ENCODE data around the gene CORO1C.

The CORO1C gene

GRCh38 chr12:108724890-108725151 is 6.5 kb downstream of the CORO1C start:
- no peak for DNase-seq (ENCODE audit: low read depth in 2 of 2)

GRCh38 chr12:108724054-108724889 is 7.0 kb downstream of the CORO1C start:
- DNase-seq (ENCODE audit: low read depth in 2 of 2): no peak

GRCh38 chr12:108722992-108723766 is 8.1 kb downstream of the CORO1C start:
- no peak for DNase-seq (ENCODE audit: low read depth in 2 of 2)

- DNase-seq (ENCODE audit: low read depth in 2 of 2): no peak
These were observed 8.9 kb downstream of the CORO1C start for GRCh38 chr12:108722463-108722862.

- no peak for DNase-seq (ENCODE audit: low read depth in 2 of 2)
These were observed 9.5 kb downstream of the CORO1C start for GRCh38 chr12:108721824-108722223.

- no peak for DNase-seq (ENCODE audit: low read depth in 2 of 2)
These were observed 10.4 kb downstream of the CORO1C start for GRCh38 chr12:108720757-108721514.

- DNase-seq (ENCODE audit: low read depth in 2 of 2): no peak
These were observed 14.1 kb downstream of the CORO1C start for GRCh38 chr12:108717243-108717642.

GRCh38 chr12:108714866-108715265 is 16.5 kb downstream of the CORO1C start:
- DNase-seq (ENCODE audit: low read depth in 2 of 2): no peak

- no peak for DNase-seq (ENCODE audit: low read depth in 2 of 2)
These were observed 17.8 kb downstream of the CORO1C start for GRCh38 chr12:108713471-108713870.

GRCh38 chr12:108712925-108713203 is 18.5 kb downstream of the CORO1C start:
- no peak for DNase-seq (ENCODE audit: low read depth in 2 of 2)

GRCh38 chr12:108712165-108712924 is 19.0 kb downstream of the CORO1C start:
- DNase-seq (ENCODE audit: low read depth in 2 of 2): no peak

- no peak for DNase-seq (ENCODE audit: low read depth in 2 of 2)
These were observed 19.7 kb downstream of the CORO1C start for GRCh38 chr12:108711489-108712164.

- no peak for DNase-seq (ENCODE audit: low read depth in 2 of 2)
These were observed 21.6 kb downstream of the CORO1C start for GRCh38 chr12:108709697-108710096.

- DNase-seq (ENCODE audit: low read depth in 2 of 2): no peak
These were observed 26.8 kb downstream of the CORO1C start for GRCh38 chr12:108704527-108704926.

GRCh38 chr12:108702595-108703320 is 28.6 kb downstream of the CORO1C start:
- no peak for DNase-seq (ENCODE audit: low read depth in 2 of 2)

GRCh38 chr12:108701779-108702441 is 29.4 kb downstream of the CORO1C start:
- no peak for DNase-seq (ENCODE audit: low read depth in 2 of 2)

GRCh38 chr12:108700833-108701541 is 30.3 kb downstream of the CORO1C start:
- DNase-seq (ENCODE audit: low read depth in 2 of 2): no peak

- no peak for DNase-seq (ENCODE audit: low read depth in 2 of 2)
These were observed 31.3 kb downstream of the CORO1C start for GRCh38 chr12:108699955-108700563.

GRCh38 chr12:108697905-108698304 is 33.4 kb downstream of the CORO1C start:
- no peak for DNase-seq (ENCODE audit: low read depth in 2 of 2)
